ENCODE measurements around the gene SAMD15.

DNA sequence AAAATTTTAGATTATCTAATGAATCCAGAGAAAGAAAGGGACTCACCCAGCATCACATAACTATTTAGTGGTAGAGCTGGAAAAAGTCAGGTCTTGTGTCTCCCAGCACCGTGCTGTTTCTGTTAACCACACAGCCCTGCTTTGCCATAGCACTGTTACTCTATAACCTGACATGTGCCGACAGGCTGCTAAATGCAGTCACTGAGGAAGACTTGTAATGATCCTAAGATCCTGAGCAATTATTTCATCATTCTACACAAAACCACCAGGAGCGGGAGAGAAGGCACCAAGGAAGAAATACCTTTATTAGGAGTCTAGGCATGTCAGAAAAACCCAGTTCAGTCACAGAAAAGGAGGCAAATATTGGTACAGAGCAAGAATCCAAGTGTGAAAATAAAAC is 49.2 kb downstream of the SAMD15 start:
- TF ChIP-seq, protein P1, sequence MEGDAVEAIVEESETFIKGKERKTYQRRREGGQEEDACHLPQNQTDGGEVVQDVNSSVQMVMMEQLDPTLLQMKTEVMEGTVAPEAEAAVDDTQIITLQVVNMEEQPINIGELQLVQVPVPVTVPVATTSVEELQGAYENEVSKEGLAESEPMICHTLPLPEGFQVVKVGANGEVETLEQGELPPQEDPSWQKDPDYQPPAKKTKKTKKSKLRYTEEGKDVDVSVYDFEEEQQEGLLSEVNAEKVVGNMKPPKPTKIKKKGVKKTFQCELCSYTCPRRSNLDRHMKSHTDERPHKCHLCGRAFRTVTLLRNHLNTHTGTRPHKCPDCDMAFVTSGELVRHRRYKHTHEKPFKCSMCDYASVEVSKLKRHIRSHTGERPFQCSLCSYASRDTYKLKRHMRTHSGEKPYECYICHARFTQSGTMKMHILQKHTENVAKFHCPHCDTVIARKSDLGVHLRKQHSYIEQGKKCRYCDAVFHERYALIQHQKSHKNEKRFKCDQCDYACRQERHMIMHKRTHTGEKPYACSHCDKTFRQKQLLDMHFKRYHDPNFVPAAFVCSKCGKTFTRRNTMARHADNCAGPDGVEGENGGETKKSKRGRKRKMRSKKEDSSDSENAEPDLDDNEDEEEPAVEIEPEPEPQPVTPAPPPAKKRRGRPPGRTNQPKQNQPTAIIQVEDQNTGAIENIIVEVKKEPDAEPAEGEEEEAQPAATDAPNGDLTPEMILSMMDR (IDR thresholded peaks at IDR 0.05; ENCODE audit: low read depth, low read length, missing input control): no peak
- TF ChIP-seq TAF1 (conservative IDR thresholded peaks at IDR 0.05): no peak
- no peak for TF ChIP-seq NR2F2 (IDR thresholded peaks at IDR 0.05)
- no peak for TF ChIP-seq JUND (IDR thresholded peaks at IDR 0.05)
- TF ChIP-seq, protein P2, sequence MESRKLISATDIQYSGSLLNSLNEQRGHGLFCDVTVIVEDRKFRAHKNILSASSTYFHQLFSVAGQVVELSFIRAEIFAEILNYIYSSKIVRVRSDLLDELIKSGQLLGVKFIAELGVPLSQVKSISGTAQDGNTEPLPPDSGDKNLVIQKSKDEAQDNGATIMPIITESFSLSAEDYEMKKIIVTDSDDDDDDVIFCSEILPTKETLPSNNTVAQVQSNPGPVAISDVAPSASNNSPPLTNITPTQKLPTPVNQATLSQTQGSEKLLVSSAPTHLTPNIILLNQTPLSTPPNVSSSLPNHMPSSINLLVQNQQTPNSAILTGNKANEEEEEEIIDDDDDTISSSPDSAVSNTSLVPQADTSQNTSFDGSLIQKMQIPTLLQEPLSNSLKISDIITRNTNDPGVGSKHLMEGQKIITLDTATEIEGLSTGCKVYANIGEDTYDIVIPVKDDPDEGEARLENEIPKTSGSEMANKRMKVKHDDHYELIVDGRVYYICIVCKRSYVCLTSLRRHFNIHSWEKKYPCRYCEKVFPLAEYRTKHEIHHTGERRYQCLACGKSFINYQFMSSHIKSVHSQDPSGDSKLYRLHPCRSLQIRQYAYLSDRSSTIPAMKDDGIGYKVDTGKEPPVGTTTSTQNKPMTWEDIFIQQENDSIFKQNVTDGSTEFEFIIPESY (IDR thresholded peaks at IDR 0.05): no peak
- TF ChIP-seq YY1 (IDR thresholded peaks at IDR 0.05): no peak
- TF ChIP-seq REST (IDR thresholded peaks at IDR 0.05): no peak
- no peak for TF ChIP-seq RAD21 (IDR thresholded peaks at IDR 0.05)
- no peak for TF ChIP-seq RXRA (IDR thresholded peaks at IDR 0.05)
- TF ChIP-seq MAX (IDR thresholded peaks at IDR 0.05): no peak
